NCI-H524 treated with DMSO at 0.1 percent for 48 hours (cell line): ENCODE data around the gene SLC25A52.
"Not testable (repeated sequence)": the region's sequence is repeated elsewhere in the genome, so short reads cannot be mapped to it uniquely, and the experiment has no call there.

Source experiments
- DNase-seq: peaks from one replicate; lab custom pipeline; 2025; lab: John Stamatoyannopoulos, UW

SLC25A52 gene, protein sequence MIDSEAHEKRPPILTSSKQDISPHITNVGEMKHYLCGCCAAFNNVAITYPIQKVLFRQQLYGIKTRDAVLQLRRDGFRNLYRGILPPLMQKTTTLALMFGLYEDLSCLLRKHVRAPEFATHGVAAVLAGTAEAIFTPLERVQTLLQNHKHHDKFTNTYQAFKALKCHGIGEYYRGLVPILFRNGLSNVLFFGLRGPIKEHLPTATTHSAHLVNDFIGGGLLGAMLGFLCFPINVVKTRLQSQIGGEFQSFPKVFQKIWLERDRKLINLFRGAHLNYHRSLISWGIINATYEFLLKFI

DNA sequence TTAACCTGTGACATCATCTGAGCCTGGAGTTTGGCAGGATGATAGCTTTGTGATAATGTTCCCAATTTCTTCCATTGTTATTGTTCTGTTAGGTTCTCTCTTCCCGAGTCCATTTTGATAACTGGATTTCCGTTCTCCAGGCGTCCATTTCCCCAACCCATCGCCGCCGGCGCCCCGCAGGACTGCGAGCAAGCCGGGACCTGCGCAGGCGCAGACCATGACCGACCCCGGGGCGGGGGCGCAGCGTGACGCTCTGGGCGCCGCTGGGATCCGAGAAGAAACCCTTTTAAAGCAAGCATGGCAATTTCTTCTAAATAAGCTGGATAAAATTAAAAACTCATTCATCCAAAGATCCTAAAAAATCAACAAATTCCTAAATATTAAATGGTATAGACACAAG lies at the start of gene SLC25A52:
Gene SLC25A52 (minus strand): TSS at position 186 of the 400 bp plus-strand sequence. CDS start 219 bp downstream, outside the sequence.
- DNase-seq: no peak

DNA sequence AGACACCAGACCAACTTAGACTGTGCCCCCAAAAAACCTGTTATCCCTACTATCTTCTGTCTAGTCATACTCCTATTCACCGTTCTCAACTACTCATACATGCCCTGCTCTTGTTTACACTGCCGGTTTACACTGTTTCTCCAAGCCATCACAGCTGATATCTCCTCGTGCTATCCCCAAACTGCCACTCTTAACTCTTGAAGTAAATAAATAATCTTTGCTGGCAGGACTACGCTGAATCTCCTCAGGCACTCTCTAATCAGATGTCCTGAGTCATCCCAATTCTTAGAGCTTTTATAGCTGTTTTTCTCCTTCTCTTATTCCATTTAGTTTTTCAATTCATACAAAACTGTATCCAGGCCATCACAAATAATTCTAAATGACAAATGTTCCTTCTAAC lies 48.4 kb upstream of the SLC25A52 start:
- not testable (repeated sequence) for DNase-seq

DNA sequence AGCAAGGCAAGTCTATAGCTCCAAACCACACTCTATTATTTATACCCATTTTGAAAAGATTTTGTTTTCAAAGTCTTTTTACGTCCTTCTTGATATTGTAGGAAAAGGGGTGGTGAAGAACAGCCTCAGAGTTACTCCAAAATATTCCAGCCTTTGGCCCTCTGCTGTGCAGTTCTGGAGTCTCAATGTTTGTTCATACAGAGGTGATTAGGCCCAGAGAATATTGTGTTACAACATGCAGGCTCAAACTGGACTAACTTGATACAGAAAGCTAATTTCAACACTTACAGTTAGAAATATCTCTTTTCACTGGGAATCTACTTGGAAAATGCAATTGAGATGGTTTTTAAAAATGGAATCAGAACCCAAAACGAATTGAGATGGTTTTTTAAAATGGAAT lies 40.4 kb upstream of the SLC25A52 start:
- no peak for DNase-seq

DNA sequence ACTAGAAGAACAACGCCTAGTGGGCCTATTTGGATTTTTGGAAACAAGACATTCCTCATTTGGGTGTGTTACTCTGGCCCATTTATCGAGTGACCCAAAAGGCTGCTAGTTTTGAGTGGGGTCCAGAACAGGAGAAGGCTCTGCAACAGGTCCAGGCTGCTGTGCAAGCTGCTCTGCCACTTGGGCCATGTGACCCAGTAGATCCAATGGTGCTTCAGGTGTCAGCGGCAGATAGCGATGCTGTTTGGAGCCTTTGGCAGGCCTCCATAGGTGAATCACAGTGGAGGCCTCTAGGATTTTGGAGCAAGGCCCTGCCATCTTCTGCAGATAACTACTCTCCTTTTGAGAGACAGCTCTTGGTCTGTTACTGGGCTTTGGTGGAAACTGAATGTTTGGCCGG lies 38.6 kb upstream of the SLC25A52 start:
- not testable (repeated sequence) for DNase-seq

DNA sequence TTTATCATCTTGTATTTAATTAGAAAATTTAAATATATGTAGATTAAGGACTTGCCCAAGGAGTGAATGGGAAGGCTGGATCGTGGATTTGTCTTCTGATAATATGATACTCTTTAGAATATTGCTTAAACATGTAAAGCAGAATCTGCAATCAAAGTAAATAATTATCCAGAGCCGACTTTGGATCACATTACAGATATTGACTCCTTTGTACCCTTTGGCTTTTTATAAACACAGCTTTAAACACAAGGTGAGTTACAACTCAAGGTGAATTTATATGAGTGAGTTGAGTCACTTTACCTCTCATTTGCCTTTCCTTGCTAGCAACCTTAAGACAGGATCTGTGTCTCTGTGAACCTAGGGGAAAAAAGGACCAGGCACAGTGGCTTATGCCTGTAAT lies 37.7 kb upstream of the SLC25A52 start:
- no peak for DNase-seq

DNA sequence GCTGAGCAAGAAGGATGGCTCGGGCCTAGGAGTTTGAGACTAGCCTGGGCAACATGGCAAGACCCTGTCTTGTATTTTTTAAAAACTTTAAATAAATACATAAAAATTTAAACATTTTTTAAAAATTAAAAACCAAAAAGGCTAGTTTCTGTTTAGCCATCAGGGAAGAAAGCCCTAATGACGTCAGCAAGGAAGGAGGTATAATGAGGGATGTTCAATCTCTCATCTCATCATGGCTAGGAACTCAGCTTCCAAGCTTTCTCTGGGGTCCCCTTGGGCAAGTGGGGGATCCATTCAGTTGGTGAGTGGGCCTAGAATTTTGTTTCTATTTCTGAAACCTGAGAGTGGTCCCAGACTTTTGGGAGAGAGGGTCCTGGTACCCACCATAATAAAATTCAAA lies 35.1 kb upstream of the SLC25A52 start:
- no peak for DNase-seq

DNA sequence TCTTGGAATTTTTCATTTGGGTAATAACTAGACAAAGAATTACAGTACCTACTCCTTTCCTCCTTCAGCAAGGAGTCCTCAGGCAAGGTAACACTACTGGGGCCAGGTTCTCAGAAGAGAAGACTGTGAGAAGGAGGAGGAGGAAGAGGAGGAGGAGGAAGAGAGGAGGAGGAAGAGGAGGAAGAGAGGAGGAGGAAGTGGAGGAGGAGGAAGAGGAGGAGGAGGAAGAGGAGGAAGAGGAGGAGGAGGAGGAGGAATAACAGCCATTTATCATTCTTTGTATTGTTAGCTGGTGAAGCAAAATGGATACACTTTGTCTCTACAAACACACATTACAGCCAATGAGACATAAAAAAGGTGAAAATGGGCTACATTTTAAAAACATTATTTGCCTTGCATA lies 32.9 kb upstream of the SLC25A52 start:
- no peak for DNase-seq

DNA sequence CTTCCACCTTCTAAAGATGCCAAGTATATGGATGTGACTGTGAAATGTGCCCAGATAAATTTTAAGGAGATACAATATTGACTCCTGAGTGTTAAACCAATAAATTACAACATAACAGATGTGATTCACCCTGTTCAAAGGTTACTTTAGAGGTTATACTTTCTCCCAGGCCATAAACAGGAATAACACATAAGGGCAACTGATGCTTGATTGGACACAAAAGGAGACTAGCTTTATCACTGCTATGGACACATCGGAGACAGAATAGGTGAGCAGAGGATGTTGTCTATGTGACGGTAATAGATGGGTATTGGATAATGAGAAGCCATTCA lies 31.9 kb upstream of the SLC25A52 start:
- no peak for DNase-seq

DNA sequence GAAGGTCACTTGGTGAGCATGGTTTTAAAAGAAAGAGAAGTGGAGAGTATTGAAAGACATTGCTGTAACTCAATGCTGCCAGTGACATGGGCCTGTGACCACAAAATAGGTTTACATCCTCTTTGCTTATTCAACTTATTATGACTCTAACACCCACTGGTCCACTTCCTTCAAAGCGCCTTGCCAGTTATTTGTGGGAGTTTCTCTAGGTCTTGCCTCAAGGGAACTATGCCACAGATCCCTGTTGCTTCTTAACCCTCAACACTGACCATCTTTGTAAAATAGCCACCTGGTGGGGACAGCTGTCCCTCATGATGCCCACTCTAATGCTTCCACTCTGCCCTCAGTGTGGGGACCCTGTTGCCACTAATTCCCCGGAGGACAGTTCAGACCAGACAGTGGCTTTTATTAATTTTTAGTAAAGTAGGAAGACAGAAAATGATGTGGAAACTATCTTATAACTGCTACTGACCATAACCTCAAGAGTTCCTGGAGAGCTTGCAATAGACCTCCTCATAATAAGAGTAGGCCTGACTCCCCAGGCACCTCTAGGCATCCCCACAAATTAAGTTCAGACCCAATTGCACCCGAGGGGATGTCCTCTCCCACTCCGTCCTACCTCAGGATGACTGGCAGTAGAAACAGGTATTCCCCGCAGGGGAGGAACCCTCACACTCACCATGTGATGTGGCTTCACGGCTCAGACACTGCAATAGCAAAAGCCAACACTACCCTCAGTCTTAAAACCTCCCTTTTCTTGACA lies 31.3 kb upstream of the SLC25A52 start:
- DNase-seq: no peak

DNA sequence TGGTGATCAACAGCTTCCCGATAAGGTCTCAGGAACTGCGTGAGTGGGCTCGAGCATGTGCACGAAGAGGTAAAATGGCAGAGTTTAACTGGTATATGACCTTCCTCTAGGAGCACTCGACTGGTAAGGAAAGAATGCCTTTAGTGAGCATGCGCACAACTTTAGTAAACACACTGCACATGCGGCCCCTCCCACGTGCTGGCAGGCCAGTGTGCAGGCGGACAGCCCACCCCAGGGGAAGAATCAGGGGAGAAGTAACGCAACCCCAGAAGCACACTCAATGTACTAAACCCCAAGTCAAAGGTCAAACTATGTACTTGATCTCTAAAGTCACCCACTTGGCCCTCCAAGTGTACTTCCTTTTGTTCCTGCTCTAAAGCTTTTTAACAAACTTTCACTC lies 28.7 kb upstream of the SLC25A52 start:
- DNase-seq: no peak

DNA sequence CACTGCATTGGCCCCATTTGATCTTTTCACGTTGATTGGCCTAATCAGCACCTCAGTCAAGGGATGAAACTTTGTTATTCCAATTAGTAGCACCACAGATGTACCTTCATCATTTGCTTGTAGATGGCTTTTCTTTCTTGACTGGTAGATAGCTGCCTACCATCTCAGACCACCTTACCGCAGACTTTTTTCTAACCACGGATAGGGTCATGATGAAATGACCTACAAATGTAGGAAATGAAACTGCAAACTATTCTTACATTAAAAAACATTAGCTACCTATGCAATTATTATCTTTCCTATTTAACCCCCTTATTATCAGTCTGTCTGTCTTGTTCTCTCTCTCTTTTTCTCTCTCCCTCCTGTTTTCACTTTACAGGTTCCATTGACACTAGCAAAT lies 22.4 kb upstream of the SLC25A52 start:
- DNase-seq: no peak

DNA sequence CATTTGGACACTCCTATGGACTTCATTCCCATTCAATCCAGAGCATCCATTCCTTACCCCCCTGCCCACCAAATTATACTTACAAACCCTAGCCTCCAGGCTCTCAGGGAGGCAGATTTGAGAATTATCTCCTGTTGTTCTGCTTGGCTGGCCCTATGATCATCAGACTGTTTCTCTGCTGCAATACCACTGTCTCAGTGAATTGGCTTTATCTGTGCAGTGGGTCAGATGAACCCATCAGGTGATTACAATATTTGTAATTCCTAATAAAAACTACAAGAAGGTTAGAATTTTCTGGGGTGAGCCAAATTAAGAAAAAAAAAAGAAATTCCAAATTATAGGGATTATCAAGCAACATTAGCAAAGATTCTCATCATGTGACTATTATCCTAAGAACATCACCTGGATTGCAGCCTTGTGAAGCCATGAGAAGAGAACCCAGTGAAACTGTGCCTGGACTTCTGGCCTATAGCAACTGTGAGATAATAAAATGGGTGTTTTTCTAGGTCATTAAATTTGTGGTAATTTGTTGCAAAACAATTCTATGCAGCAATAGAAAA lies 17.8 kb upstream of the SLC25A52 start:
- no peak for DNase-seq

DNA sequence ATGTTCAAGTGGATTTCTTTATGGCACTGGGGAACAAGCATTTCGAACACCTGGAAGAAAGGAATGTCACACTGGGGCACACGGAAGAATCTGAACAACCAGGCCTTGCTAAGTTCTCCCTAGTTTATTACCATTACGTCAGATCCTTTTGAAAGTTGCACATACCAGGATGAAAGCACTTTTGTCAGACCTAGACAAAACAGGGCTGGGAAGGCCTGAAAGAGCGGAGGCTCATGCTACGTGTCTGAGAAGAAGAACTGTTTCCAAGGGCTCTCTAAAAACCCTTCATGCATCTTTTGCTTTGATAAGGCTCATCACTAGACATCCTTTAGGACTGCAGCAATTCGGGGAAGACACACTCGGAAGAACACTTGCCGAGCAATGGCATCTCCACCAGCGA lies 15.4 kb upstream of the SLC25A52 start:
- no peak for DNase-seq

DNA sequence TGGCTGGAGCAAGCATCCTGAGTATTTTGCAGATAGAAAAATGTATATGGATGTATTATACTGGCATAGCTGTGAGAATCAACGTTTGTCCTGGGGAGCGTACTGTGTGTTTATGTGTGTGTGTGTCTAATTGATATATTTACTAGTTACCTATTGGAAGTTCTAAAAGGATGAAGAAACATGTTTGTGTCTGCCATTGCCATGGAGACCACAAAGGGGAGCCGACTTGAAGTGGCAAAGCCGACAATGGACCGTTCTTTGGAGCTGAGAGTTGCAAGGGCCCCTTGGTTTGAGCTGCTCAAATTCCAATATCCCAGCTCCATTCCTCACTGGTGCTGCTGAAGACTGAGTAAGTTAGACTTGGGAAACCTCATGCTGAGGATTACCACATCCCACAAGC lies 14.3 kb upstream of the SLC25A52 start:
- DNase-seq: no peak

DNA sequence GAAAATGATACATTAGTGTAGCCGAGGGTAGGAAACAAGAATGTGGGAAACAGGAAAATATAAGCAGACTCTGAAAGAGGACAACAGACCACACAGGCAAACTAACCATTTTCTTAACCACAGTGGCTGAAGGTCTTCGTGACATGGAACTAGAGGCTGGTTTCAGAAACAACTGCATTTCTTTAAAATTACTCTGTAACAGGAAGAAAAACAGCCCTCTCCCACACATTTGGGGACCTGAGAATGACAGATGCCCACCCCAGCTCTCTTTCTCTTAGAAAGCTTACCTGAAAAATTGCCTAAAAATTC lies 13.8 kb upstream of the SLC25A52 start:
- DNase-seq: no peak

DNA sequence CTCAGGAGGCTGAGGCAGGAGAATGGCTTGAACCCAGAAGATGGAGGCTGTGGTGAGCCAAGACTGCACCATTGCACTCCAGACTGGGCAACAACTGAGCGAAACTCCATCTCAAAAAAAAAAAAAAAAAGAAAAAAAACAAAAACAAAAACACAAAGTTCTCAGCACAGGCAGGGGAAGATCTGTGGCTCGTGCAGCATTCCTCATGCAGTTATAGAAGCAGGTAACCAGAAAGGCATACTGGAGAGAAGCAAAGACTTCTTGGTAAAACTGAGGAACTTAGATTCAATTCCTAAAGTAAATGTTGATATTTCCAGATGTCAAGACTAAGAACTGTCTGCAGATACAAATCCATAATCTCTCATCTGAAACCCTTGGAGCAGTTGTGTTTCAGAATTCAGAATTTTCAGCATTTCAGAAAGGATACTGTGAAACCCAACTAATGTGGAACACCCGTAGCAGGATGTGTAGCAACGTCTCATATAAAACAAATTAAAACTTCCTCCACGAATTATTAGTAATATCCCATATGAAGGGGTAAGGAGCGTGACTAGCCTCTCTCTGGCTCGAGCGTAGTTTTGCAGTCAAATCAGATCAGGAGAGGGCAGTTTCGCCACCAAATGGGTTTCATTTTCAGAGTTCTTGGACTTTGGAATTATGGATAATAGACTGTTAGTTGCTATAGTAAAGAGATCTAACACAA lies 13.2 kb upstream of the SLC25A52 start:
- DNase-seq: no peak

DNA sequence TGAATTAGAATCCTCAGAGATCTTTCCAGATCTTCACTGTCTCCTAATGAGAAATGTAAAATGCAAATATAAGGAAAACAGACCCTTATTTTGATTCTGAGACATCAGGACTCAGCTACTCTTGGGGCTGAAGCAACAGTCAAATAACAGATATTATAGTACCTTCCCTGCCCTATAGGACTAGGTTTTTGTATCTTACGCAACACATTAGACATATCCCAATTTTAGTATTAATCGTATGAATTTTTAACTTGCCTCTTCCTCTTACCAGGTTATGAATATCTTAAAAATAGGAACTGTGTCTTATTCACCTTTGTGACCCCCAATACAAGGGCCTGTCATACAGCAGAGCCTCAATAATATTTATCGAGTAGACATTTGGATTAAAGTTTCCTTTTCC lies 12.0 kb upstream of the SLC25A52 start:
- DNase-seq: no peak

DNA sequence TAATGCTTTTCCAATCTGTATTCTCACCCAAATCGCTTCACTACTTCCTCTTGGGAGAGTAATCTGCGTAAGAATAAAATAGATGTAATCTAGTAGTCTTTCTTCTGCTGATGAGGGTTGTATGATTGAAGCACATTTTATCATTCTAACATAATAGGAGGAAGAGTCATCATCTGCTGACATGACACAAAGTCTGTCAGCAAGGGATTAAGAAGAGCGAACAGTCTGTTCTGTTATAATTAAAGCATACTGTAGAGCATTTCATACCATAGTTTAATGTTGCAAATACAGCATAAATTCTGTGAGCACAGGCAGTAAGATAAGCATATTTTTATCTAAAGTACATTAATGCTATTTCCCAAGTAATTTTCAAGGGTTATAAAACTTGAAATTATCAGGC lies 10.4 kb downstream of the SLC25A52 start:
- DNase-seq: peak; percentile 10

DNA sequence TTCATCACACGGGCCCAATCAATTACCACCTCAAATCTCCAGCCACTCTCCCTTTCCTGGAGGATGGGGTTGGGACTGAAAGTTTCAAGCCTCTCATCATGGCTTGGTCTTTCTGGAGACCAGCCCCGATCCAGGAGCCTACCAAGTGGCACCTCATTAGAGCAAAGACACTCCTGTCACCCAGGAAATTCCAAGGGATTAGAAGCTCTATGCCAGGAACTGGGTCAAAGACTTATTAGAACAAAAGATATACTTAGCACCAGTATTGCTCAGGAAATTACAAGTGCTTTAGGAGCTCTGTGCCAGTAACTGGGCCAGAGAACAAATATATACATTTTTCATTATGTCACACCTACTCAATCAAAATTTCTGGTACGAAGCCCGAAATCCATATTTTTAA lies 14.3 kb downstream of the SLC25A52 start:
- DNase-seq: no peak

DNA sequence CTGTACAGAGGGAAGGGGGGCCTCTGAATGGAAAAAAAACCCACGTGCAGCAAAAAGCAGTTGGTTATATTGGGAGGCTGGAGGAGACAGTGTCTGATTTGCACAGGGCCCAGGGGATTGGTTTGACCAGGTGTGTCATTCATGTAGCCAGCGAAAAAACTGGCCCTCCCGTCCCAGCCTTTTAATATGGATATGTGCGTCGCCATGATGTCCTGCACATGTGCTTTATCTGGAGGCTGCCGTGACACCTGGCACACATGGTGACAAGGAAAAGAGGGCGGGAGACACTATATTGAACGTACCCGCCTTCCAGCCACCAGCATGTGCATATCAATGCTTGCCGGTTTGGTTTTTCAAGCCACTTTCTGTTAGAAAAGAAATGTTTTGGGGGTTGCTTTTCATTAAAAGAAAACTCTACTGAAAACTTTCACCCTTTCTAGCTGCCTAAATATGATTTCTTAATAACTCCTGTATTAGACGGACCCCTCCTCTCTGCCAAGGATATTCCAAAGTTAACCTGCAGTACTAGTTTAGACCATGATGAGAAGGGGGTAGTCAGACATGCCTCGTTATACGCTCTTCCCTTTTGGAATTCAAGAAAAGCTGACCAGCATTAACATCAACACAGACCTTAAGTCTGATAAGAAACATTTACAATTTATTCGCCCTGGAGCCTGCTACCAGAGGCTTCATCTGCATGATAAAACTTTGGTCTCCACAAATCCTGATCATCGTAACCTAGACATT lies 16.2 kb downstream of the SLC25A52 start:
- DNase-seq: no peak

DNA sequence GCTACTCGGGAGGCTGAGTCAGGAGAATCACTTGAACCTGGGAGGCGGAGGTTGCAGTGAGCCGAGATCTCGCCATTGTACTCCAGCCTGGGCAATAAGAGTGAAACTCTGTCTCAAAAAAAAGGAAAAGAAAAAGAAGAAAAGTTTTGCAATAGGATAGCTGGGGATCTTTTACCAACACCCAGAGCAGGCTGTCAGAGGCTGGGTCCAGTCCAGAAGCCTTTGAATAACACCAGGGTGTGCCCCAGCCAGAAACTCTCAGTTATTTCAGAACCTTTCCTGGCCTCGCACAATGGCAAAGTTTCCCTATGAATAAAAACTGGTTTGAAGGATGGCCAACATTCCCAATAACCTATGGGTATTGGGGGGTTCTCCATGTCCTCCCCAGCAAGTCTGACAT lies 17.1 kb downstream of the SLC25A52 start:
- not testable (repeated sequence) for DNase-seq

DNA sequence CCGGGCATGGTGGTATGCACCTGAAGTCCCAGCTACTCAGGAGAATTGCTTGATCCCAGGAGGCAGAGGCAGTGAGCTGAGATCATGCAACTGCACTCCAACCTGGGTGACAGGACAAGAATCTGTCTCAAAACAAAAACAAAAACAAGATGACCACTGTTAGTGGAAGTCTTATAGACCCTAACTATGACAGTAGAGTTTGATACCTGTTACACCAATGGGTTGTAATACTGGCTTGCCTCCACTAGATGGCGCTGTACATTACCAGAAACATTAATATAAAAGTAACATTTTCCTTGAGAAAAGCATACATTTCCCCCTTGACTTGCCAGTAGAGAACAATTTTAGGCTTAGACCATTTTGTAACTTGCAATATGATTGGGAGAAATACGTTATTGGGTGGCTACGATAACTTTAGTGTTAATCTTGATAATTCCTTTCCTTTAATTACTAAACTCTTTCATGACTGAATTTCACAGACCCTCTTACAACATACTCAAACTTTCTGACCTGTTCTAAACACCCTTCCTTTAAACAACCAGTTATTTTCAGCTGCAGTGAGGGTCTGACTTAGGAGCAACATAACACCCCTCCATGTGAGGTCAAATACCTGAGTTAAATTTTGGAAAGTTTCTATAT lies 19.5 kb downstream of the SLC25A52 start:
- no peak for DNase-seq
